H1 (cell line): Measurements from ENCODE around the gene CYTL1. TPM values are rescaled to one million over a fixed set of nuclear protein-coding genes. Genes with fewer than 3 reads are reported as not detected.

Experiments
- BCL11A ChIP-seq, 2 experiments: IDR thresholded peaks; one replicate each; pipeline ENCODE4 v1.6.1; 2011; ENCODE audit warnings: low read depth in 2 of 2, low read length in 2 of 2, mild to moderate bottlenecking in 2 of 2
- CHD1 ChIP-seq: IDR thresholded peaks from 2 replicates; pipeline ENCODE4 v1.6.1; 2012; ENCODE audit warnings: low read depth, low read length, improper control_type of control experiment
- CHD2 ChIP-seq: IDR thresholded peaks from 2 replicates; pipeline ENCODE4 v1.6.1; 2012; ENCODE audit warnings: low read length, improper control_type of control experiment
- EZH2 ChIP-seq: fragments of 200-600 bp; sonication (generic); IDR thresholded peaks from 2 replicates; pipeline ENCODE4 v1.7.1; 2012; ENCODE audit warnings: low read depth, mild to moderate bottlenecking, moderate library complexity, low read length, inconsistent platforms; ENCODE audit not compliant: severe bottlenecking
- FOSL1 ChIP-seq: IDR thresholded peaks from 2 replicates; pipeline ENCODE4 v1.6.1; 2011; ENCODE audit warnings: mild to moderate bottlenecking, low read depth, low read length, moderate library complexity; ENCODE audit not compliant: insufficient read depth
- JUND ChIP-seq: IDR thresholded peaks from 2 replicates; pipeline ENCODE4 v1.6.1; 2011; ENCODE audit warnings: mild to moderate bottlenecking, improper control_type of control experiment, low read length
- SP2 ChIP-seq: IDR thresholded peaks from 2 replicates; pipeline ENCODE4 v1.6.1; 2012; ENCODE audit warnings: mild to moderate bottlenecking, low read length, inconsistent platforms
- polyA plus RNA-seq, 7 experiments: library from polyadenylated mRNA; depleted of rRNA in 3 of 7; stranded (reverse) in 5 of 7; unstranded in 2 of 7; fragments of >200 nt in 5 of 7; fragments of 200-250 nt in 2 of 7; gene quantifications; 1 replicate in 5 of 7; 2 replicates in 1 of 7; 4 replicates in 1 of 7; pipeline versions ENCODE4 v1.2.1 to v1.2.3, GENCODE V29; 2011 to 2013; ENCODE audit warnings: missing spikeins in 2 of 7, mixed read lengths in 2 of 7
- total RNA-seq: library from RNA; stranded (reverse); fragmentation: NEBNext Ultra II Directional; extraction: Animal tissue kit (Norgen Biotek cat#: 25700); gene quantifications from 2 replicates; pipeline ENCODE4 v1.2.1, GENCODE V29; 2021
- TF ChIP-seq, protein P1 (sequence below): fragments of 300-600 bp; sonication (generic); IDR thresholded peaks from 2 replicates; pipeline ENCODE4 v1.7.1; 2012; ENCODE audit warnings: low read length, moderate library complexity, mild to moderate bottlenecking, inconsistent platforms; ENCODE audit not compliant: insufficient replicate concordance
- TF ChIP-seq, protein P2 (sequence below), 3 experiments: IDR thresholded peaks; 1 replicate in 2 of 3; 2 replicates in 1 of 3; pipeline versions ENCODE4 v1.5.1 to v1.6.1; 2011; ENCODE audit warnings: low read length in 3 of 3, mild to moderate bottlenecking in 3 of 3, inconsistent platforms in 2 of 3, low read depth in 1 of 3, moderate library complexity in 1 of 3; ENCODE audit not compliant: insufficient read depth in 1 of 3; ENCODE audit errors: control extremely low read depth in 1 of 3

CYTL1 gene
- total and polyA plus RNA-seq, 2 of the 8 experiments (the other 6 are each of a cell fraction or from before 2014, with no cell fraction given): 8.6 to 9.8 TPM

DNA sequence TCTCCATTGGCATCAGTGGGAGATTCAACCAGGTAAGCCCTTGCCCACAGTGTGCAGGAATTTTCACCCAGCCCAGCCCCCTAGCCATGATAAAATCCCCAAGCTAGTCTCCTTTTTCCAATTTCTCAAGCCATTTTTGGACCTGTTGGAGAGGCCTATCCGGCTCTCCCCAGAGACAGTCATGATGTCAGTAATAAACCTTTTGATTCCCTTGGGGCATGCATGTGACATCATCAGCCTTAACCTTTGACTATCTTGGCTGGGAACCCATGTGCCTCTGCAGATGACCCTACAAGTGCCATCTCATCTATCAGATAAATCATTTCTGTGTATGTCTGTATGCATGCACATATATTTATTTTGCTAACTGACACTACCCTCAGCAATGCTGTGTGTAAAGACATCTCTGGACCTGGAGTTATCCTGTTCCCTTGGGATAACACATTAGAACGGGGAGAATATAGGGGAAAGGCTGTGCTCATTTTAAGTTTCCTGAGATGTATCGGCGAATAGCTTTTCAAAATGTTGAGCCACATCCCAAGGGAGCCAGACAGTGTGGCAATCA, 51.0 kb downstream of the CYTL1 start (continued):
- TF ChIP-seq, protein P1, sequence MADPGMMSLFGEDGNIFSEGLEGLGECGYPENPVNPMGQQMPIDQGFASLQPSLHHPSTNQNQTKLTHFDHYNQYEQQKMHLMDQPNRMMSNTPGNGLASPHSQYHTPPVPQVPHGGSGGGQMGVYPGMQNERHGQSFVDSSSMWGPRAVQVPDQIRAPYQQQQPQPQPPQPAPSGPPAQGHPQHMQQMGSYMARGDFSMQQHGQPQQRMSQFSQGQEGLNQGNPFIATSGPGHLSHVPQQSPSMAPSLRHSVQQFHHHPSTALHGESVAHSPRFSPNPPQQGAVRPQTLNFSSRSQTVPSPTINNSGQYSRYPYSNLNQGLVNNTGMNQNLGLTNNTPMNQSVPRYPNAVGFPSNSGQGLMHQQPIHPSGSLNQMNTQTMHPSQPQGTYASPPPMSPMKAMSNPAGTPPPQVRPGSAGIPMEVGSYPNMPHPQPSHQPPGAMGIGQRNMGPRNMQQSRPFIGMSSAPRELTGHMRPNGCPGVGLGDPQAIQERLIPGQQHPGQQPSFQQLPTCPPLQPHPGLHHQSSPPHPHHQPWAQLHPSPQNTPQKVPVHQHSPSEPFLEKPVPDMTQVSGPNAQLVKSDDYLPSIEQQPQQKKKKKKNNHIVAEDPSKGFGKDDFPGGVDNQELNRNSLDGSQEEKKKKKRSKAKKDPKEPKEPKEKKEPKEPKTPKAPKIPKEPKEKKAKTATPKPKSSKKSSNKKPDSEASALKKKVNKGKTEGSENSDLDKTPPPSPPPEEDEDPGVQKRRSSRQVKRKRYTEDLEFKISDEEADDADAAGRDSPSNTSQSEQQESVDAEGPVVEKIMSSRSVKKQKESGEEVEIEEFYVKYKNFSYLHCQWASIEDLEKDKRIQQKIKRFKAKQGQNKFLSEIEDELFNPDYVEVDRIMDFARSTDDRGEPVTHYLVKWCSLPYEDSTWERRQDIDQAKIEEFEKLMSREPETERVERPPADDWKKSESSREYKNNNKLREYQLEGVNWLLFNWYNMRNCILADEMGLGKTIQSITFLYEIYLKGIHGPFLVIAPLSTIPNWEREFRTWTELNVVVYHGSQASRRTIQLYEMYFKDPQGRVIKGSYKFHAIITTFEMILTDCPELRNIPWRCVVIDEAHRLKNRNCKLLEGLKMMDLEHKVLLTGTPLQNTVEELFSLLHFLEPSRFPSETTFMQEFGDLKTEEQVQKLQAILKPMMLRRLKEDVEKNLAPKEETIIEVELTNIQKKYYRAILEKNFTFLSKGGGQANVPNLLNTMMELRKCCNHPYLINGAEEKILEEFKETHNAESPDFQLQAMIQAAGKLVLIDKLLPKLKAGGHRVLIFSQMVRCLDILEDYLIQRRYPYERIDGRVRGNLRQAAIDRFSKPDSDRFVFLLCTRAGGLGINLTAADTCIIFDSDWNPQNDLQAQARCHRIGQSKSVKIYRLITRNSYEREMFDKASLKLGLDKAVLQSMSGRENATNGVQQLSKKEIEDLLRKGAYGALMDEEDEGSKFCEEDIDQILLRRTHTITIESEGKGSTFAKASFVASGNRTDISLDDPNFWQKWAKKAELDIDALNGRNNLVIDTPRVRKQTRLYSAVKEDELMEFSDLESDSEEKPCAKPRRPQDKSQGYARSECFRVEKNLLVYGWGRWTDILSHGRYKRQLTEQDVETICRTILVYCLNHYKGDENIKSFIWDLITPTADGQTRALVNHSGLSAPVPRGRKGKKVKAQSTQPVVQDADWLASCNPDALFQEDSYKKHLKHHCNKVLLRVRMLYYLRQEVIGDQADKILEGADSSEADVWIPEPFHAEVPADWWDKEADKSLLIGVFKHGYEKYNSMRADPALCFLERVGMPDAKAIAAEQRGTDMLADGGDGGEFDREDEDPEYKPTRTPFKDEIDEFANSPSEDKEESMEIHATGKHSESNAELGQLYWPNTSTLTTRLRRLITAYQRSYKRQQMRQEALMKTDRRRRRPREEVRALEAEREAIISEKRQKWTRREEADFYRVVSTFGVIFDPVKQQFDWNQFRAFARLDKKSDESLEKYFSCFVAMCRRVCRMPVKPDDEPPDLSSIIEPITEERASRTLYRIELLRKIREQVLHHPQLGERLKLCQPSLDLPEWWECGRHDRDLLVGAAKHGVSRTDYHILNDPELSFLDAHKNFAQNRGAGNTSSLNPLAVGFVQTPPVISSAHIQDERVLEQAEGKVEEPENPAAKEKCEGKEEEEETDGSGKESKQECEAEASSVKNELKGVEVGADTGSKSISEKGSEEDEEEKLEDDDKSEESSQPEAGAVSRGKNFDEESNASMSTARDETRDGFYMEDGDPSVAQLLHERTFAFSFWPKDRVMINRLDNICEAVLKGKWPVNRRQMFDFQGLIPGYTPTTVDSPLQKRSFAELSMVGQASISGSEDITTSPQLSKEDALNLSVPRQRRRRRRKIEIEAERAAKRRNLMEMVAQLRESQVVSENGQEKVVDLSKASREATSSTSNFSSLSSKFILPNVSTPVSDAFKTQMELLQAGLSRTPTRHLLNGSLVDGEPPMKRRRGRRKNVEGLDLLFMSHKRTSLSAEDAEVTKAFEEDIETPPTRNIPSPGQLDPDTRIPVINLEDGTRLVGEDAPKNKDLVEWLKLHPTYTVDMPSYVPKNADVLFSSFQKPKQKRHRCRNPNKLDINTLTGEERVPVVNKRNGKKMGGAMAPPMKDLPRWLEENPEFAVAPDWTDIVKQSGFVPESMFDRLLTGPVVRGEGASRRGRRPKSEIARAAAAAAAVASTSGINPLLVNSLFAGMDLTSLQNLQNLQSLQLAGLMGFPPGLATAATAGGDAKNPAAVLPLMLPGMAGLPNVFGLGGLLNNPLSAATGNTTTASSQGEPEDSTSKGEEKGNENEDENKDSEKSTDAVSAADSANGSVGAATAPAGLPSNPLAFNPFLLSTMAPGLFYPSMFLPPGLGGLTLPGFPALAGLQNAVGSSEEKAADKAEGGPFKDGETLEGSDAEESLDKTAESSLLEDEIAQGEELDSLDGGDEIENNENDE: no peak
- TF ChIP-seq, protein P2, sequence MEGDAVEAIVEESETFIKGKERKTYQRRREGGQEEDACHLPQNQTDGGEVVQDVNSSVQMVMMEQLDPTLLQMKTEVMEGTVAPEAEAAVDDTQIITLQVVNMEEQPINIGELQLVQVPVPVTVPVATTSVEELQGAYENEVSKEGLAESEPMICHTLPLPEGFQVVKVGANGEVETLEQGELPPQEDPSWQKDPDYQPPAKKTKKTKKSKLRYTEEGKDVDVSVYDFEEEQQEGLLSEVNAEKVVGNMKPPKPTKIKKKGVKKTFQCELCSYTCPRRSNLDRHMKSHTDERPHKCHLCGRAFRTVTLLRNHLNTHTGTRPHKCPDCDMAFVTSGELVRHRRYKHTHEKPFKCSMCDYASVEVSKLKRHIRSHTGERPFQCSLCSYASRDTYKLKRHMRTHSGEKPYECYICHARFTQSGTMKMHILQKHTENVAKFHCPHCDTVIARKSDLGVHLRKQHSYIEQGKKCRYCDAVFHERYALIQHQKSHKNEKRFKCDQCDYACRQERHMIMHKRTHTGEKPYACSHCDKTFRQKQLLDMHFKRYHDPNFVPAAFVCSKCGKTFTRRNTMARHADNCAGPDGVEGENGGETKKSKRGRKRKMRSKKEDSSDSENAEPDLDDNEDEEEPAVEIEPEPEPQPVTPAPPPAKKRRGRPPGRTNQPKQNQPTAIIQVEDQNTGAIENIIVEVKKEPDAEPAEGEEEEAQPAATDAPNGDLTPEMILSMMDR (IDR thresholded peaks at IDR 0.05; ENCODE audit: control extremely low read depth in 1 of 3, insufficient read depth in 1 of 3, low read depth in 1 of 3, low read length in 3 of 3): no peak
- no peak for TF ChIP-seq CHD2
- TF ChIP-seq CHD1: no peak
- no peak for TF ChIP-seq SP2
- TF ChIP-seq JUND: no peak
- TF ChIP-seq EZH2: no peak
- TF ChIP-seq FOSL1: no peak
- TF ChIP-seq BCL11A (IDR thresholded peaks at IDR 0.05; ENCODE audit: low read depth in 2 of 2, low read length in 2 of 2): no peak
